HepG2 (cell line): ENCODE results near the gene ENTREP3. TPM values are rescaled to one million over a fixed set of nuclear protein-coding genes. Genes with fewer than 3 reads are reported as not detected.

Experiments used
- FOSL1 ChIP-seq: sonication (generic); formaldehyde crosslinking; IDR thresholded peaks from 2 replicates; pipeline ENCODE4 v1.9.0; 2021; ENCODE audit warnings: missing genetic modification reagents, borderline replicate concordance
- GATAD2A ChIP-seq: IDR thresholded peaks from 2 replicates; pipeline ENCODE4 v1.6.1; 2016
- HNRNPK ChIP-seq: fragments of 200-400 bp; formaldehyde crosslinking; IDR thresholded peaks from 2 replicates; pipeline ENCODE4 v1.6.1; 2018; ENCODE audit warnings: low read length, low read depth, moderate library complexity, mild to moderate bottlenecking; ENCODE audit not compliant: poor library complexity, severe bottlenecking
- JUNB ChIP-seq: sonication (generic); formaldehyde crosslinking; IDR thresholded peaks from 2 replicates; pipeline ENCODE4 v1.8.0; 2022; ENCODE audit warnings: missing genetic modification reagents, mild to moderate bottlenecking, borderline replicate concordance
- POGZ ChIP-seq: sonication (generic); formaldehyde crosslinking; IDR thresholded peaks from 2 replicates; pipeline ENCODE4 v1.4.0; 2020; ENCODE audit warnings: mild to moderate bottlenecking, missing genetic modification reagents
- SMAD1 ChIP-seq: sonication (generic); formaldehyde crosslinking; IDR thresholded peaks from 2 replicates; pipeline ENCODE4 v1.4.0; 2020; ENCODE audit warnings: missing genetic modification reagents, low read depth, mild to moderate bottlenecking, borderline replicate concordance
- SRSF9 ChIP-seq: fragments of 200-400 bp; formaldehyde crosslinking; IDR thresholded peaks from 2 replicates; pipeline ENCODE4 v1.6.1; 2018; ENCODE audit warnings: borderline replicate concordance, mild to moderate bottlenecking, low read depth, low read length; ENCODE audit not compliant: insufficient read depth, poor library complexity, severe bottlenecking
- ZNF232 ChIP-seq: sonication (generic); formaldehyde crosslinking; IDR thresholded peaks from 2 replicates; pipeline ENCODE4 v1.4.0; 2020; ENCODE audit warnings: missing genetic modification reagents, borderline replicate concordance
- ZNF329 ChIP-seq: sonication (generic); formaldehyde crosslinking; IDR thresholded peaks from 2 replicates; pipeline ENCODE4 v1.9.0; 2021; ENCODE audit warnings: low read depth, mild to moderate bottlenecking, missing genetic modification reagents
- ZNF33B ChIP-seq: sonication (generic); formaldehyde crosslinking; IDR thresholded peaks from 2 replicates; pipeline ENCODE4 v1.5.1; 2020; ENCODE audit warnings: mild to moderate bottlenecking, missing genetic modification reagents
- ZNF484 ChIP-seq: sonication (generic); formaldehyde crosslinking; IDR thresholded peaks from 2 replicates; pipeline ENCODE4 v1.5.1; 2020; ENCODE audit warnings: mild to moderate bottlenecking, low read depth, missing genetic modification reagents, borderline replicate concordance
- ZNF547 ChIP-seq: sonication (generic); formaldehyde crosslinking; IDR thresholded peaks from 2 replicates; pipeline ENCODE4 v1.5.1; 2020; ENCODE audit warnings: mild to moderate bottlenecking, missing genetic modification reagents
- ZNF670 ChIP-seq: sonication (generic); formaldehyde crosslinking; IDR thresholded peaks from 2 replicates; pipeline ENCODE4 v1.8.0; 2022; ENCODE audit warnings: mild to moderate bottlenecking, missing genetic modification reagents, borderline replicate concordance
- ZNF768 ChIP-seq: sonication (generic); formaldehyde crosslinking; IDR thresholded peaks from 2 replicates; pipeline ENCODE4 v1.4.0; 2020; ENCODE audit warnings: missing genetic modification reagents
- ZNF788 ChIP-seq: sonication (generic); formaldehyde crosslinking; IDR thresholded peaks from 2 replicates; pipeline ENCODE4 v1.5.0; 2020; ENCODE audit warnings: mild to moderate bottlenecking, missing genetic modification reagents, borderline replicate concordance
- ZSCAN22 ChIP-seq: sonication (generic); formaldehyde crosslinking; IDR thresholded peaks from 2 replicates; pipeline ENCODE4 v1.4.0; 2020; ENCODE audit warnings: mild to moderate bottlenecking, missing genetic modification reagents
- polyA plus RNA-seq, 8 experiments: library from polyadenylated mRNA; depleted of rRNA in 3 of 8; stranded (reverse) in 7 of 8; unstranded in 1 of 8; fragments of >200 nt; fragmentation: Illumina TruSeq in 4 of 8; extraction: Trizol in 4 of 8; gene quantifications; 2 replicates each; pipeline versions ENCODE4 v1.2.1 to v1.2.3, GENCODE V29; 2011 to 2016; ENCODE audit warnings: low read depth in 4 of 8, missing spikeins in 1 of 8, mixed read lengths in 1 of 8; ENCODE audit not compliant: insufficient read depth in 1 of 8
- total RNA-seq, 5 experiments: library from RNA; depleted of rRNA; stranded (reverse); fragments of >200 nt; fragmentation: Illumina TruSeq; extraction: Trizol; gene quantifications; 2 replicates each; pipeline ENCODE4 v1.2.3, GENCODE V29; 2016; ENCODE audit warnings: low read depth in 1 of 5
- TF ChIP-seq, protein P1 (sequence below): sonication (generic); formaldehyde crosslinking; IDR thresholded peaks from 2 replicates; pipeline ENCODE4 v1.4.0; 2020; ENCODE audit warnings: missing genetic modification reagents
- TF ChIP-seq, protein P2 (sequence below): sonication (generic); formaldehyde crosslinking; IDR thresholded peaks from 2 replicates; pipeline ENCODE4 v1.4.0; 2020; ENCODE audit warnings: missing genetic modification reagents
- TF ChIP-seq, protein P3 (sequence below), 2 experiments: sonication (generic) in 1 of 2; formaldehyde crosslinking in 1 of 2; IDR thresholded peaks; 2 replicates each; pipeline versions ENCODE4 v1.4.0 to v1.6.1; 2016 to 2020; ENCODE audit warnings: borderline replicate concordance in 1 of 2, low read depth in 1 of 2, mild to moderate bottlenecking in 1 of 2, missing genetic modification reagents in 1 of 2
- TF ChIP-seq, protein P4 (sequence below): sonication (generic); formaldehyde crosslinking; conservative IDR thresholded peaks from 2 replicates; pipeline ENCODE4 v1.4.0; 2020; ENCODE audit warnings: missing genetic modification reagents

Gene ENTREP3
- total and polyA plus RNA-seq, 2 of the 13 experiments (the other 11 are each of a cell fraction or from before 2014, with no cell fraction given) = 4.1 to 9.9 TPM

DNA sequence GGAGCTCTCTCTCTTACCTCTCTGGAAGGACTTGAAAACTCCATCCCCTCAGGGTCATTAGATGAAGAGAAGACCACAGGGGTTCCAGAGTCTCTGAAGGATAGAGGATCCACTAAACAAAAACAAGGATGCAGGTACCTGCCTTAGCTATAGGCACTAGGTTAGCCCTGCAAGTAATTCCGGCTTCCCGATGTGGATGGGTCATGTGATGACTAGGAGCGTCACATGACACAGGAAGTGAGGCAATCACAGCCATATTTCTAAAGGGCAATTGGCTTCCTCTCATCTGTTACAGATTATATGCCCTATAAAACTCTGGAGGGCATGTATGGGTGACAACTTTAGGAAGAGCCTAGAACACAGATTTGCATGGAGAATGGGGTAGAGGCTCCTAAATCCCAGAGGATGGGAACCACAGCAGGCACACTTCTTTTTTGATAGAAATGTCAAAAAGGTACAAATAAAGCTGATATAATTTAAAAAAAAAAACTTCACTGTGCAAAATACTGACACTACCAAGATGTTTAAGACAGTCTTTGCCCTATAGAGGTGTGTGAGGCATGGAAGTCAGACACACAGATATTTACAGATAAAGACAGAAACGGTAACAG is 14.1 kb downstream of the ENTREP3 start (continued):
- TF ChIP-seq, protein P1, sequence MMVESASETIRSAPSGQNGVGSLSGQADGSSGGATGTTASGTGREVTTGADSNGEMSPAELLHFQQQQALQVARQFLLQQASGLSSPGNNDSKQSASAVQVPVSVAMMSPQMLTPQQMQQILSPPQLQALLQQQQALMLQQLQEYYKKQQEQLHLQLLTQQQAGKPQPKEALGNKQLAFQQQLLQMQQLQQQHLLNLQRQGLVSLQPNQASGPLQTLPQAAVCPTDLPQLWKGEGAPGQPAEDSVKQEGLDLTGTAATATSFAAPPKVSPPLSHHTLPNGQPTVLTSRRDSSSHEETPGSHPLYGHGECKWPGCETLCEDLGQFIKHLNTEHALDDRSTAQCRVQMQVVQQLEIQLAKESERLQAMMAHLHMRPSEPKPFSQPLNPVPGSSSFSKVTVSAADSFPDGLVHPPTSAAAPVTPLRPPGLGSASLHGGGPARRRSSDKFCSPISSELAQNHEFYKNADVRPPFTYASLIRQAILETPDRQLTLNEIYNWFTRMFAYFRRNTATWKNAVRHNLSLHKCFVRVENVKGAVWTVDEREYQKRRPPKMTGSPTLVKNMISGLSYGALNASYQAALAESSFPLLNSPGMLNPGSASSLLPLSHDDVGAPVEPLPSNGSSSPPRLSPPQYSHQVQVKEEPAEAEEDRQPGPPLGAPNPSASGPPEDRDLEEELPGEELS = no peak
- no peak for TF ChIP-seq FOSL1 (CRISPR knock-in tag)
- no peak for TF ChIP-seq SRSF9
- TF ChIP-seq HNRNPK = no peak
- no peak for TF ChIP-seq ZNF788 (CRISPR knock-in tag)
- TF ChIP-seq, protein P2, sequence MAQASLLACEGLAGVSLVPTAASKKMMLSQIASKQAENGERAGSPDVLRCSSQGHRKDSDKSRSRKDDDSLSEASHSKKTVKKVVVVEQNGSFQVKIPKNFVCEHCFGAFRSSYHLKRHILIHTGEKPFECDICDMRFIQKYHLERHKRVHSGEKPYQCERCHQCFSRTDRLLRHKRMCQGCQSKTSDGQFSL = no peak
- no peak for TF ChIP-seq ZNF670
- no peak for TF ChIP-seq JUNB (CRISPR knock-in tag)
- TF ChIP-seq GATAD2A (CRISPR knock-in tag) = peak; percentile 56
- TF ChIP-seq ZSCAN22 (CRISPR knock-in tag) = no peak
- TF ChIP-seq ZNF33B (CRISPR knock-in tag) = no peak
- TF ChIP-seq ZNF547 (CRISPR knock-in tag) = no peak
- TF ChIP-seq, protein P3, sequence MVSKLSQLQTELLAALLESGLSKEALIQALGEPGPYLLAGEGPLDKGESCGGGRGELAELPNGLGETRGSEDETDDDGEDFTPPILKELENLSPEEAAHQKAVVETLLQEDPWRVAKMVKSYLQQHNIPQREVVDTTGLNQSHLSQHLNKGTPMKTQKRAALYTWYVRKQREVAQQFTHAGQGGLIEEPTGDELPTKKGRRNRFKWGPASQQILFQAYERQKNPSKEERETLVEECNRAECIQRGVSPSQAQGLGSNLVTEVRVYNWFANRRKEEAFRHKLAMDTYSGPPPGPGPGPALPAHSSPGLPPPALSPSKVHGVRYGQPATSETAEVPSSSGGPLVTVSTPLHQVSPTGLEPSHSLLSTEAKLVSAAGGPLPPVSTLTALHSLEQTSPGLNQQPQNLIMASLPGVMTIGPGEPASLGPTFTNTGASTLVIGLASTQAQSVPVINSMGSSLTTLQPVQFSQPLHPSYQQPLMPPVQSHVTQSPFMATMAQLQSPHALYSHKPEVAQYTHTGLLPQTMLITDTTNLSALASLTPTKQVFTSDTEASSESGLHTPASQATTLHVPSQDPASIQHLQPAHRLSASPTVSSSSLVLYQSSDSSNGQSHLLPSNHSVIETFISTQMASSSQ (IDR thresholded peaks at IDR 0.05; ENCODE audit: low read depth) = no peak
- TF ChIP-seq, protein P3 (CRISPR knock-in tag; IDR thresholded peaks at IDR 0.05; ENCODE audit: borderline replicate concordance) = no peak
- TF ChIP-seq ZNF768 (CRISPR knock-in tag) = no peak
- no peak for TF ChIP-seq ZNF484
- no peak for TF ChIP-seq ZNF232 (CRISPR knock-in tag)
- TF ChIP-seq ZNF329 = no peak
- TF ChIP-seq SMAD1 (CRISPR knock-in tag) = no peak
- TF ChIP-seq POGZ = peak; percentile 32; the same call in 1 of the 2 replicates
- TF ChIP-seq, protein P4, sequence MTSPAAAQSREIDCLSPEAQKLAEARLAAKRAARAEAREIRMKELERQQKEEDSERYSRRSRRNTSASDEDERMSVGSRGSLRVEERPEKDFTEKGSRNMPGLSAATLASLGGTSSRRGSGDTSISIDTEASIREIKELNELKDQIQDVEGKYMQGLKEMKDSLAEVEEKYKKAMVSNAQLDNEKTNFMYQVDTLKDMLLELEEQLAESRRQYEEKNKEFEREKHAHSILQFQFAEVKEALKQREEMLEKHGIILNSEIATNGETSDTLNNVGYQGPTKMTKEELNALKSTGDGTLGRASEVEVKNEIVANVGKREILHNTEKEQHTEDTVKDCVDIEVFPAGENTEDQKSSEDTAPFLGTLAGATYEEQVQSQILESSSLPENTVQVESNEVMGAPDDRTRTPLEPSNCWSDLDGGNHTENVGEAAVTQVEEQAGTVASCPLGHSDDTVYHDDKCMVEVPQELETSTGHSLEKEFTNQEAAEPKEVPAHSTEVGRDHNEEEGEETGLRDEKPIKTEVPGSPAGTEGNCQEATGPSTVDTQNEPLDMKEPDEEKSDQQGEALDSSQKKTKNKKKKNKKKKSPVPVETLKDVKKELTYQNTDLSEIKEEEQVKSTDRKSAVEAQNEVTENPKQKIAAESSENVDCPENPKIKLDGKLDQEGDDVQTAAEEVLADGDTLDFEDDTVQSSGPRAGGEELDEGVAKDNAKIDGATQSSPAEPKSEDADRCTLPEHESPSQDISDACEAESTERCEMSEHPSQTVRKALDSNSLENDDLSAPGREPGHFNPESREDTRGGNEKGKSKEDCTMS = no peak
